ENCODE data around the gene CACNB2.

Gene CACNB2

DNA sequence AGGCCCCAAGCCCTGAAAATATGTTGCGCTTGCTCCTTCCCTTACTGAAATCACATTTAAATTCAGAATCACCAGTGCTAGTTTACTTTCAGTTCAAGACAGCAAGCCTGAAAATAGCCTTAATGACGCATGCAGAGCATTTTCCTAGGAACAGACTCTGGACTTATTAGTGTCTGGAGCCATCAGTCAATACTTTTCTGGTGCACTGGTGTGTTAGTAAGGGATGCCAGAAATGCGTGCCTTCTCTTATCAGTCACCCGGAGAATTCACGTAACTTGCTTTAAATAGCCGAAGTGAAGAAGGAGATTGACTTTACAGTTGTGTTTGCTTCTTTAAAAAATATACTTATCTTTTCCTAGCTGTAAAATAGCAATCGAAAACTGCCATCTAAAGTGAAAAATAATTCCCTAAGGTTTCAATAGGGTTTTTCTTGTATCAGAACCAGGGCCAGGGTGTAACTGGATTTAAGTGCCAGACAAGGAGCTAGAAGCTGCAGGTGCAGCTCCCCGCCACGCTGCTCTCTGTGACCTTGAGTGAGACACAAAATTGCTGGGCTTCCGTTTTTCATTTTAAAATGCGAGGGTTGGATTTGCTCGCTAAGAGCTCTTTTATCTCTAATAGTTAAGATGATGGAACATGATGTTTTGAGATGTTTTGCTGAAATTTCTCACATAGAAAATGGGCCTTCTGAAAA lies 333.3 kb downstream of the CACNB2 start:
- DNase-seq: no peak

DNA sequence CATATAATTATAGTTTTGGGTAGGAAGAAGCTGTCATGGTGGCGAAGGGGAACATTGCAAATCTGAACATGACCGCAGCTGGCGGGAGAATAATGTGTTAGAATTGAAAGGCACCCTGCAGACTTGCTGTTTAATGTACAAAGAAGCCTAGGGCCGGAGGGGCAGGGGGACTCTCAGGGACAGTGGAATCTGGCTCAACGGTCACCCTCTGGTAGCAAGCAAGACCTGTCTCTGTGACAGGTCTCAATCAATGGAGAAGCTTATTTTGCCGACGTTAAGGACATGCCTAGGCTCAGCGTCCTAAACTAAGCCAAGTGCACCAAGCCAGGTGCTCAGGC lies 333.9 kb downstream of the CACNB2 start:
- Mint-ChIP-seq H3K9me3 (no peaks in the 10 kb centered on the region), H3K27me3 (peaks cover 10% of the 10 kb centered on the region), H3K4me1 (no peaks in the 10 kb centered on the region), H3K27ac (no peak overlapping the region), H3K4me3 (no peak overlapping the region)
- DNase-seq (no peak), ATAC-seq (no peak)

More for the DNA sequence above, 333.3 kb downstream of the CACNB2 start:
- ATAC-seq: no peak
- Mint-ChIP-seq H3K4me3 (no peak overlapping the region), H3K4me1 (no peaks in the 10 kb centered on the region), H3K9me3 (no peaks in the 10 kb centered on the region), H3K27me3 (peaks cover 10% of the 10 kb centered on the region), H3K27ac (no peak overlapping the region)

DNA sequence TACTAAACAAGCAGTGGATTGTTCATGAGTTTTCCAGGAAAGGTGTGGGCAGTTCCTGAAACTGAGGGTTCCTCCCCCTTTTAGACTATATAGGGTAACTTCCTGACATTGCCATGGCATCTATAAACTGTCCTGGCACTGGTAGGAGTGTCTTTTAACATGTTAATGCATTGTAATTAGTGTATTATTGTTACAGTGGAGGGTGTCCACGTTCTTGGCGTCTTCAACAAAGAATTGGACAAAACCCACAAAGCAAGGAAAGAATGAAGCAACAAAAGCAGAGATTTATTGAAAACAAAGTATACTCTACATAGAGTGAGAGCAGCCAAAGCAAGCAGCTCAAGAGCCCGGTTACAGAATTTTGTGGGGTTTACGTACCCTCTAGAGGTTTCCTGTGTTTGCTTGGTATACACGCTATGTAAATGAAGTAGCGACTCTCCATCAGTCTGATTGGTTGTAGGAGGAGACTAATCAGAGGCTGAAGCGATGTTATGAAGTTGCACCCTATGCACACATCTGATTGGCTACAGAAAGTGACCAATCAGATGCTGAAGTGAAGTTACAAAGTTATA lies 335.9 kb downstream of the CACNB2 start:
- ATAC-seq (no peak), DNase-seq (no peak)
- no peak overlapping the region for H3K4me3 Mint-ChIP-seq
- peaks cover 10% of the 10 kb centered on the region for H3K27me3 Mint-ChIP-seq
- H3K27ac Mint-ChIP-seq: no peak overlapping the region
- no peaks in the 10 kb centered on the region for H3K4me1 Mint-ChIP-seq
- no peaks in the 10 kb centered on the region for H3K9me3 Mint-ChIP-seq

DNA sequence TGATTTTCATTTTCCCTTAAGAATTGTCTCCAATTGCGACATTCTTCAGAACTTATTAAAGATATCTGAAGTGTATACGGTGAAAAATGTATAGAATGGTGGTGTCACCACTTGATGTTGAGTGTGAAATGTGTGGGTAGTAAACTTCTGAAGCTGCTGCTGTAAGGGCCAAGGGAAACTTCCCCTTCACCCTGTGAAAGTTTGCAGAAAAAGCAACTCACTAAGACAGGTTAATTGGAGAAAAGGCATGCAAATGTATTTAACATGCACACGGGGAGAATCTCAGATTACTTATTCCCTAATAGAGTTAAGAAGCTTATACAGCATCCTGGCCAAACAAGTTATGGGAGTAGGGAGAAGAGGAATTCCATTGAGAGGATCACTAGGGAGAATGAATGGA lies 338.1 kb downstream of the CACNB2 start:
- H3K4me1 Mint-ChIP-seq: no peaks in the 10 kb centered on the region
- no peak overlapping the region for H3K27ac Mint-ChIP-seq

DNA sequence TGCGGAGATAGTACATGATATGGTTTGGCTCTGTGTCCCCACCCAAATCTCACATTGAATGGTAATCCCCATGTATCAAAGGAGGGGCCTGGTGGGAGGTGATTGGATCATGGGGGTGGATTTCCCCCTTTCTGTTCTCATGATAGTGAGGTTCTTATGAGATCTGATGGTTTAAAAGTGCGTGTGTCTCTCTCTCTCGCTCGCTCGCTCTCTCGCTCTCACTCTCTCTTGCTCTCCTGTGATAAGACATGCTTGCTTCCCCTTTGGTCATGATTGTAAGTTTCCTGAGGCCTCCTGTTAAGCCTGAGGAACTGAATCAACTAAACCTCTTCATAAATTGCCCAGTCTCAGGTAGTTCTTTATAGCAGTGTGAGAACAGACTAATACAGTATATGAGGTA lies 339.3 kb downstream of the CACNB2 start:
- peak overlapping the region in 1 of 2 donors; percentile 6 for H3K27ac Mint-ChIP-seq
- no peak overlapping the region for H3K4me3 Mint-ChIP-seq
- no peaks in the 10 kb centered on the region for H3K9me3 Mint-ChIP-seq
- no peaks in the 10 kb centered on the region for H3K4me1 Mint-ChIP-seq
- H3K27me3 Mint-ChIP-seq: peaks cover 10% of the 10 kb centered on the region
- ATAC-seq (no peak), DNase-seq (no peak)

More for the DNA sequence above, 338.1 kb downstream of the CACNB2 start:
- H3K27me3 Mint-ChIP-seq: peaks cover 10% of the 10 kb centered on the region
- H3K4me3 Mint-ChIP-seq: no peak overlapping the region
- no peaks in the 10 kb centered on the region for H3K9me3 Mint-ChIP-seq
- DNase-seq: no peak
- ATAC-seq: no peak

DNA sequence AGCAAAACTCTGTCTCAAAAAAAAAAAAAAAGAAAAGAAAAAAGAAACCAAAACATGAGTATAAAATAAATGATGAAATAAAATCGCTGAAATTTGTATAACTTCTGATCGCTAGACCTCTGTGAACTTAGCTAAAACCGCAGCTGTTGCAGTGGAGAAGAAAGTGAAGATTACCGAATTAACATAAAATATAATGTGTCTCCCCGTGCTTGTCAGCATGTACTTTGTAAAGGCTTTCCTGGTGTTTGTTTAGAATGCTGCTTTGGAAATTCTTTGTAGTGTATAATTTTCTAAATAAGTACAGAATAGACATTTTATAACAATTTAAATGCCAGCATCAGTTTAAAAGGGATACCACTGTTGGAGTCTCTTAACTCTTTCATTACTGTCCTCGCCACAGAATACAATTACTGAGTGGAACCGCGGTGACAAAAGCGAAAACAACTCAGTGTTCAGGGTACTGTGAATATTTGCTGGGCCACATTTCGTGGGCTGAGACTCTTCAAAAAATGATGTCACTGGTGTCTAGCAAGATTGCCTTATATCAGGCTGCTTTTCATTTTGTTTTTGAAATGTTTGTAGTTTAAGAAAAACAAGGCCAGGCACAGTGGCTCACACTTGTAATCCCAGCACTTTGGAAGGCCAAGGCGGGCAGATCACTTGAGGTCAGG lies 343.4 kb downstream of the CACNB2 start:
- peak overlapping the region in 1 of 2 donors; percentile 84 for H3K27ac Mint-ChIP-seq
- H3K4me1 Mint-ChIP-seq: no peaks in the 10 kb centered on the region
- no peaks in the 10 kb centered on the region for H3K9me3 Mint-ChIP-seq
- DNase-seq (no peak), ATAC-seq (no peak)
- H3K27me3 Mint-ChIP-seq: no peaks in the 10 kb centered on the region
- H3K4me3 Mint-ChIP-seq: no peak overlapping the region

DNA sequence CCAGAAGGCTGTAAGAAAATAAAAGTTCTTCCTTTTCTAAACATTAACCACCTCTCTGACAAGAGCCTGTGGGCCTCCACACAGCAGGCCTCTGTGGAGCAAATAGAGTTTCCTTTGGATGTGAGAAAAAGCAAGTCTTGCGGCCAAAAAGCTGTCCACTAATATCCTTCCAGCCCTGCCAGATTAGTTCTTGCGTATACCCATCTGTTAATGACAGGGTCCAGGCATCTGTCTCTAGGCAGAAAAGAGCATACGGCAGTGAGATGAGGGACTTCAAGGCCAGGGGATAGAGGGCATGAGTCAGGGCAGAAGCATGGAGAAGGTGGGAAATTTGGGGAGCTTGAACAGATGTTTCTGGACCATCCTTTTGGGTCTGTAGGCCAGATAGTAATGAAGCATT lies 346.2 kb downstream of the CACNB2 start:
- Mint-ChIP-seq H3K27me3 (no peaks in the 10 kb centered on the region), H3K4me3 (no peak overlapping the region), H3K27ac (no peak overlapping the region), H3K9me3 (no peaks in the 10 kb centered on the region), H3K4me1 (no peaks in the 10 kb centered on the region)
- DNase-seq (no peak), ATAC-seq (no peak)

DNA sequence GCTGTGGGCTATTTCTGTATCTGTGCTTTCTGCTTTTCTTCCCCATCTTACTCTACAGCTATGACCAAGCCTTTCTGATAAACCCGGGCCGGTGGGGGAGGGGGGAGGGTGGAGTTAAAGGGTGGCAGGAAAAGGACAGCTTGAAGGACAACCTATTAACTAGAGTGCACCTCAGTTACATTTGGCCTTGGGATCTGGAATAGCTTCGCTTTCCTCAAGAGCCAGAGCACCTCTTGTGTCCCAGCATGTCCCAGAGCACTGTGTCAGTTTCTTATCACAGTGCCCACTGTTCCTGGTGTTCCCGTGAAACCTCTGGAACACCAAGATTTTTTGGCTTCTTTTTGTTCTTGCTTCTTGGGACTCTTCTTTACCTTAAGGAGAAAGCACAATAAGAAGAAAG lies 350.5 kb downstream of the CACNB2 start:
- H3K27me3 Mint-ChIP-seq: no peaks in the 10 kb centered on the region
- H3K4me1 Mint-ChIP-seq: no peaks in the 10 kb centered on the region
- DNase-seq (no peak), ATAC-seq (no peak)
- H3K9me3 Mint-ChIP-seq: no peaks in the 10 kb centered on the region
- no peak overlapping the region for H3K27ac Mint-ChIP-seq
- H3K4me3 Mint-ChIP-seq: no peak overlapping the region

DNA sequence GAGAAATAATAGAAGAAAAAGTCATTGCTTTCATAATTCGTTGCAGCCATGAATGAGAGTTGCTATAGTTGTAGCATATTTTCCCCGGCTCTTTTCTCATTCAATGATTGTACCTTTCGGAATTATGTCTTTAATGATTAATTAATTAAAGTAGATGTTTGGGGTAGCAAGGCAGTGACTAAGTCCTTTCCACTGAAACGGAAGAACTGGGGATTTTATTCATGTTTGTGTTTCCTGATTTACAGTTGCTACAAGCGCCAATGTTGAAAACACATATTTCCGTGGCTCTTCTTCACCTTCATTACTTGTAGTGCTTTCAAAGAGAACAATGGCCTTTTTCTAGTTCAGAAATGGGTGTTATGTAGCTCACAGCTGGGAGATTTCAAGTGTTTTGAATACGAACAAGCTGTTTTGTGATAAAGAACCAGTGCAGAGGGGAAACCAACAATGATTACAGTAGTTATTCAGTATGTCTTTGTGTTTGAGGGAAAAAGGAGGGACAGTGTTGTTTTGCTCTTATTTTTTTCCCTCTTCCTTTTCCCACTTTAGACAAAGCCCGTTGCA lies 357.7 kb downstream of the CACNB2 start:
- Mint-ChIP-seq H3K4me3 (no peak overlapping the region), H3K9me3 (no peaks in the 10 kb centered on the region), H3K4me1 (no peaks in the 10 kb centered on the region), H3K27ac (no peak overlapping the region), H3K27me3 (peaks cover 8% of the 10 kb centered on the region)
- no peak for ATAC-seq
- no peak for DNase-seq

DNA sequence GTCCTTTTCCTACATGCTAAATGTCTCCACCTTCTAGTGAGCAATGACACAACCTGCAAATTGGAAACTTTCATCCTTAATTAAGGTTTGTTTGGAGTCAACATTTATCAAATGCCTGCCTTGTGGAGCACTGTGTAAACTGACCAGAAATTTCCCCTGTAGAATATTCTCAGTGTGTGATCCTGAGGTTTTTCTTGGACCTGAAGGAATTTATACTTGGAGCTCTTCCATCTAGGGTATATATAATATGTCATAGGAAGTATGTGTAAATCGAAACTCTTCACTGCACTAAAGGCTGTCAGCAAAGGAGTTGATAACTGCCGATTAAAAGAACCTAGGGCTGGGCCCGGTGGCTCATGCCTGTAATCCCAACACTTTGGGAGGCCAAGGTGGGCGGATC lies 358.8 kb downstream of the CACNB2 start:
- ATAC-seq (no peak), DNase-seq (no peak)
- Mint-ChIP-seq H3K27me3 (peaks cover 8% of the 10 kb centered on the region), H3K27ac (no peak overlapping the region), H3K9me3 (no peaks in the 10 kb centered on the region), H3K4me3 (no peak overlapping the region), H3K4me1 (no peaks in the 10 kb centered on the region)

DNA sequence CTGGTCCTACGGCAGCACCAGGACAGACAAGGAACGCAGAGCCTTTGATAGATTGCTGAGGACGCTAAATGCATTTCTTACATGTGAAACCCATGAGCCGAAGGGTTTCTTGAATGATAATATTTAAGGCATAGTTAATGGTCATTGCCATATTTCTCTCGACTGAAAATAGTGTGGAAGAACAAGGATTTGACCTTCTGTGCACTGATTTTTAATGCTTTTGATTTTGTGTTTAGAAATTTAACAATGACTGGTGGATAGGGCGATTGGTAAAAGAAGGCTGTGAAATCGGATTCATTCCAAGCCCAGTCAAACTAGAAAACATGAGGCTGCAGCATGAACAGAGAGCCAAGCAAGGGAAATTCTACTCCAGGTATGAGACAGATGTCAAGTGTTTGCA lies 360.4 kb downstream of the CACNB2 start:
- peaks cover 16% of the 10 kb centered on the region for H3K27me3 Mint-ChIP-seq
- H3K27ac Mint-ChIP-seq: no peak overlapping the region
- DNase-seq (no peak), ATAC-seq (no peak)
- no peaks in the 10 kb centered on the region for H3K9me3 Mint-ChIP-seq
- H3K4me3 Mint-ChIP-seq: no peak overlapping the region
- H3K4me1 Mint-ChIP-seq: no peaks in the 10 kb centered on the region

DNA sequence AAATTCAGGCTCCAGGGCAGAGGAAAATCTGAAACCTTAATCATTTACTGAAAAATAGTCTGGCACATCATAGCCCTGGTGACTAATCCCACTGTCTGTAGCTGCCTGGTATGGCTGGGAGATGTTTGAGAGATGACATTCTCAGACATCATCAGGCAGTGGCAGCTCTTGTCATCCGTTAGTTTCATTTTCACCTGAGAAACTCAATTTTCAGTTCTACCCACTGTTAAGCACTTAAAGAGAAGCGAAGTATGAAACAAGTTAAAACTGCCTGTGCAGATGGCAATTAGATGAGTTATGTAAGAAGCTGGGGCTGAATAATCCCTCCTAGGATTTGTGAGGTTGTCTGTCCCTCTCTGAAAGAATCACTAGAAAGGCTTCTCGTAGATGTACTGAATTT lies 361.0 kb downstream of the CACNB2 start:
- Mint-ChIP-seq H3K27ac (no peak overlapping the region), H3K4me1 (no peaks in the 10 kb centered on the region), H3K27me3 (peaks cover 16% of the 10 kb centered on the region), H3K9me3 (no peaks in the 10 kb centered on the region), H3K4me3 (no peak overlapping the region)
- ATAC-seq: no peak
- no peak for DNase-seq

DNA sequence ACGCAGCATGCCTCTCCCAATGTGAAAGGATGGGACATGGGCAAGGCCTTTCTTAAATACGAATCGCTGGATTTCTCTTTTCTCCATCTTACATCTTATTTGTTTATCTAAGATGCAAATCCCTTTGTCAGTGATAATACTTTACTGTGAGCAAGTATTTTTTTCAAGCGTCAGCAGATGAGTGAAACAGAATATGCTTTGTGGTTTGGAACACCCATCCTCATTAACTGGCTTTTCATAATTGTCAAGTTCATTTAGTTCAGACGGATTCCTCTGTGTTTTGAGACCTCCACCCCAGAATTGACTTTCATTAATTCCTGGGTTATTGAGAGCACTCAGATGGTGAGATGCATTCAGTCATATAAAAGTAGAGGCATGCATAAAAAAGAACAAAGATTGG lies 361.4 kb downstream of the CACNB2 start:
- H3K27me3 Mint-ChIP-seq: peaks cover 16% of the 10 kb centered on the region

DNA sequence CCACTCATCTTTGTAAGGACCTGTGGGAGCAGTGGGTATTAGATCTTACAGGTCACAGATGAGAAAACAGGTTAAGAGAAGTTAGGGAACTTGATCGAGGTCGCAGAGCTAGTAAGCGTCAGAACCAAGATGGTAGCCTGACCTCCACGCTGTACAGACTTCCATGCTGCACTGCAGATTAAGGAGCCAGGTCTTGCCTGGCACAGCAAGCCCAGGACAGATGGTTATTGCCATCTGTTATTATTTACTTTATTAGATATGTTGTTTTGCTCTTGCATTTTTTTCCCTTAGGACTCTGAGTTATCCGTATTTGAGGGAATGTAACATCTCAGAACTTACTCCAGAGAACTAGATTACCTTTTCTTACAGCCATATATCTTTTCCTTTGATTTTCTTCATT lies 363.9 kb downstream of the CACNB2 start:
- peaks cover 16% of the 10 kb centered on the region for H3K27me3 Mint-ChIP-seq
- ATAC-seq: no peak
- no peaks in the 10 kb centered on the region for H3K4me1 Mint-ChIP-seq
- H3K4me3 Mint-ChIP-seq: no peak overlapping the region
- H3K9me3 Mint-ChIP-seq: no peaks in the 10 kb centered on the region
- H3K27ac Mint-ChIP-seq: no peak overlapping the region
- no peak for DNase-seq

More for the DNA sequence above, 361.4 kb downstream of the CACNB2 start:
- Mint-ChIP-seq H3K9me3 (no peaks in the 10 kb centered on the region), H3K4me3 (no peak overlapping the region), H3K4me1 (no peaks in the 10 kb centered on the region), H3K27ac (no peak overlapping the region)
- DNase-seq (no peak), ATAC-seq (no peak)

DNA sequence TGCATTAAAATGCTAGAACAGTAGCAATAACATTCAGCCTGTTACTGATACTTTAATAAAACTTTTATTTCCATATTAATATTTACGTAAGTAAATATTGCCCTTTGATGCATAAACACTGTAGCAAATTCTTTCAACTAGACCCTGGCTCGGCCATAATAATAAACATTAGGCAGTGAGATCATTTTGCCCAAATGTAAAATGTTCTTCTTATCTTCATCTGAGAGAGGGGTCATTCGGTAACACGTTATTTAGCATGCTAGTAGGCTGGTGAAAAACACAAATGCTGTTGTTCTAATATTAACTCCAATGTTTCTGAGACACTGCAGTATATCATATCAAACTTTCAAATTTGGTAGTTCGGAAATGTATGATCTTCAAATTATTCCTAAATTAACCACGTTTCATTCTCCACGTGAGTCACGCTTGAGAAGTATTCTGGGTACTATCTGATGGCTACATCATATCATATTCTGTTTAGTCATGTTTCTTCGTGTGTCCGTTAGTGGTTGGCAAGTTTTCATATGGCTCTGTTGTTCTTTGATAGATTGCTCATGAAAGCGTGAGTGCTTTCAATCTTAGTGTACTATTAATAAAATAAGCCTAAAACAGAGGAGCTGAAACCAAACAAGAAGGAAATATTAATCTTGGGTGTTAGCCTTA lies 365.4 kb downstream of the CACNB2 start:
- Mint-ChIP-seq H3K4me1 (no peaks in the 10 kb centered on the region), H3K9me3 (no peaks in the 10 kb centered on the region), H3K27ac (no peak overlapping the region), H3K27me3 (peaks cover 16% of the 10 kb centered on the region), H3K4me3 (no peak overlapping the region)
- no peak for DNase-seq
- no peak for ATAC-seq

DNA sequence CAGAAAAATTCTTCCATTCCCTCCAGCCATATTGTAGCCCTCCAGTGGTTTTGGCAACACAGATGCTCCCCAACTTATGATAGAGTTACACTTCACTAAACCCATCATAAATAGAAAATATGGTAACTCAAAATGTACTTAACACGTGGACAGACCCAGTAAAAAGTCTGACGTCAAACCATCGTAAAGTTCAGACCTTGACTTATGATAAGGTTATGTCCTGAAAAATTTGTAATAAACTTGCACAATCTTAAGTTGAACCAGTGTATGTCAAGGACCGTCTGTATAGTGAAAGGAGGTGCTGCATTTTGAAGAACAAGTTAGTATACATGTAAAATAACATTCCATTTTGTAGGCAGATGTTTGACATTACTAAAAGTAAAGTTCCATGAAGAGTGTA lies 368.4 kb downstream of the CACNB2 start:
- Mint-ChIP-seq H3K4me3 (no peak overlapping the region), H3K27ac (no peak overlapping the region), H3K4me1 (no peaks in the 10 kb centered on the region), H3K9me3 (peaks cover 9 to 13% of the 10 kb centered on the region in 2 donors), H3K27me3 (peaks cover 8% of the 10 kb centered on the region)
- ATAC-seq (no peak), DNase-seq (no peak)

Measured in stimulated activated naive CD8-positive, alpha-beta T cell treated with anti-CD3 and anti-CD28 coated beads, Interleukin-15, amount 100 ng/mL, for 72 hours (primary cell).